Transverse colon (tissue), 4 donors: ENCODE measurements around the gene TMA7B.

ENCODE experiments used
- CTCF ChIP-seq, 5 experiments: fragments of 200-600 bp in 3 of 5; fragments of 450-650 bp in 2 of 5; sonication (generic) in 3 of 5; IDR thresholded peaks; 1 replicate in 2 of 5; 2 replicates in 3 of 5; pipeline ENCODE4 v1.5.1; 2016 to 2017; ENCODE audit warnings: antibody characterized with exemption in 5 of 5, inconsistent platforms in 3 of 5, mild to moderate bottlenecking in 2 of 5, moderate library complexity in 1 of 5
- EP300 ChIP-seq: sonication (generic); formaldehyde crosslinking; IDR thresholded peaks from one replicate; pipeline ENCODE4 v1.6.1; 2017; ENCODE audit warnings: antibody characterized with exemption, low read depth
- POLR2A ChIP-seq: fragments of 450-650 bp; IDR thresholded peaks from one replicate; pipeline ENCODE4 v1.6.1; 2016; ENCODE audit warnings: antibody characterized with exemption, mild to moderate bottlenecking, moderate library complexity
- POLR2AphosphoS5 ChIP-seq, 3 donors: sonication (generic); formaldehyde crosslinking; IDR thresholded peaks; one replicate each; pipeline ENCODE4 v1.6.1; 2016; ENCODE audit warnings: antibody characterized with exemption in 3 of 3

DNA sequence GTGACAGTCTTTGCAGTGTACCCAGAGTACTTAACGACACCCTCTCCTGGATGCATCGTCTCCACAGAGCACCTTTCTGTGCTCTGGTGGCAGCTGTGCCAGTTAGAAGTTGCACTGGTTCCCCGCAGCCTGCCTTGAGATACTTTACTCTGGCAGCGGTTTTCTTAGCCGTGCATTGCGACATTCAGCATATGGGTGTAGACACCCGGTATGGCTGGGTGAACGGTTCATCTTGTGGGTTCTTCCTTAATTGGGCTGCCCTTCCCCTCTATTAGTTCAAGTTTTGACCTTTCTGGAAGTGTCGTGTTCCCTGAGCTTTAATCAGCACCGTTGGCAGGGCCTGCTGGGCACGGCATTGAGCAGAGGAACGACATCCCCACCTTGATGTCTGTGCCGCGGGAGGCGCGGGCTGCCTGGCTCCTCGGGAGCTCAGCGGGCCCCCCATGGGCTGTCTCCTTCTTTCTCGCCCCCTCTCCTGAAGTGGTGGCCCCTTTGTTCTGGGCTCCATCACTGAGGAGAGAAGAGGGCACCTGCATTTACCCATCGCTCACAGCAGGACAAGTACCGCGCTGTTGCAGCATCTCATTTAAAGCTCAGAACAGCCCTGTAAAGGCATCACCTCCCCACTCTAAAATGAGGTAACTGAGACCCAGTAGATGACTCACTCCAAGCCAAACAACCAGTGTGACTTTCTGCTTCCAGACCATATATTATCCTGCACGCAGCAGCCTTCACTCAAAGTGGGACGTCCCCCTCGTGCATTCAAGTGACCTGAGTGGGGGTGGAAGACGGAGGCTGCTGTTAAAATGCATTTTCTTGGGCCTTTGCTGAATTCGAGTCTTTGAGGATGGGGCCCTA is 47.9 kb downstream of the TMA7B start:
- TF ChIP-seq CTCF (IDR thresholded peaks at IDR 0.05) (no peak), POLR2AphosphoS5 (IDR thresholded peaks at IDR 0.05) (no peak), POLR2A (no peak), EP300 (no peak)
